Activated CD8-positive, alpha-beta T cell treated with anti-CD3 and anti-CD28 coated beads, Interleukin-2, amount 10 ng/mL, durations not matched to agents 7 days and 5 days (primary cell): ENCODE measurements around the gene MTX1. TPM values are rescaled to one million over a fixed set of nuclear protein-coding genes. Genes with fewer than 3 reads are reported as not detected.
A peak's percentile ranks its signal among the peaks of the same experiment; 100 is the strongest.

Experiments
- ATAC-seq: fragments of 150-1000 bp; cut with Tn5 transposase; one replicate; pipeline ENCODE4 v1.10.0; 2021; ENCODE audit warnings: moderate library complexity
- CTCF ChIA-PET: fragments of 350-600 bp; sonication (Branson Sonifier 250); formaldehyde crosslinking; loops from one replicate; lab custom pipeline; 2021; ENCODE audit warnings: antibody characterized with exemption; lab: Charles Lee
- POLR2A ChIA-PET: fragments of 350-600 bp; sonication (Branson Sonifier 250); formaldehyde crosslinking; loops from one replicate; lab custom pipeline; 2021; ENCODE audit warnings: antibody characterized with exemption; lab: Charles Lee
- DNase-seq: peaks from one replicate; pipeline ENCODE4 v3.0.0-alpha.2; 2020
- H3K27ac Mint-ChIP-seq: one replicate; pipeline ENCODE4 v1.8.0; 2021; ENCODE audit warnings: mild to moderate bottlenecking, mixed read lengths
- H3K27me3 Mint-ChIP-seq: one replicate; pipeline ENCODE4 v1.8.0; 2021; ENCODE audit warnings: low read depth, mixed read lengths
- H3K36me3 Mint-ChIP-seq: one replicate; pipeline ENCODE4 v1.8.0; 2021; ENCODE audit warnings: low read depth, mixed read lengths
- H3K4me1 Mint-ChIP-seq: one replicate; pipeline ENCODE4 v1.8.0; 2021; ENCODE audit warnings: low read depth, mixed read lengths
- H3K4me3 Mint-ChIP-seq: one replicate; pipeline ENCODE4 v1.8.0; 2021; ENCODE audit warnings: mild to moderate bottlenecking, mixed read lengths
- H3K9me3 Mint-ChIP-seq: one replicate; pipeline ENCODE4 v1.8.0; 2022; ENCODE audit warnings: mixed read lengths; ENCODE audit not compliant: insufficient read depth
- total RNA-seq, 2 experiments: library from RNA; stranded (reverse); gene quantifications; one replicate each; pipeline ENCODE4 v1.2.3, GENCODE V29; 2021

MTX1 gene
- total RNA-seq, 2 experiments from 2014 or later: 43.0 to 46.3 TPM

DNA sequence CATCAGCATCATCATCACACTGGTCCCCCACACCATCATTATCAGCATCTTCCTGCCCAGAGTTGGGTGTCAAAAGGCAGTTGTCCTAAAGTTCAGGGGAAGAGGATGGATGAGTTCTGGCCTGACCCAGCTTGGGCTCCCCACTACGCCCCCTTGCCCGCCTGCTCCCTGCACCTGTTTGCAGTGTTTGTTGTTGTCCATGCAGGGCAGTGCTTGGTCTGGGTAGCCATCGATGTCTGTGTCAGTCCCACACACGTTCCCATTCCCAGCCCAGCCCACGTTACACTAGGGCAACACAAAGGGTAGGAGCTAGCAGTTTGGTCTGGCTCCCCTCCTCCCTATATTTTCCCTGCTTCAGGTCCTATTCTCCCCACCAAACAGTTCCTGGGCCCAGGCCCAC lies 7.6 kb upstream of the MTX1 start:
- Mint-ChIP-seq H3K36me3 (no peaks in the 10 kb centered on the region), H3K4me3 (no peak overlapping the region), H3K27me3 (no peaks in the 10 kb centered on the region), H3K27ac (no peak overlapping the region), H3K9me3 (no peaks in the 10 kb centered on the region), H3K4me1 (peaks cover 4% of the 10 kb centered on the region)
- CTCF ChIA-PET: interaction anchor here (1.1 kb wide), 2 partner anchors 23 to 121 kb away, joined by 3 read pairs; no protein-coding TSS in a partner anchor
- ATAC-seq (no peak), DNase-seq (no peak)
- POLR2A ChIA-PET: interaction anchor here (1.6 kb wide), 1 partner anchor 26 kb away, joined by 5 read pairs; no protein-coding TSS in a partner anchor

DNA sequence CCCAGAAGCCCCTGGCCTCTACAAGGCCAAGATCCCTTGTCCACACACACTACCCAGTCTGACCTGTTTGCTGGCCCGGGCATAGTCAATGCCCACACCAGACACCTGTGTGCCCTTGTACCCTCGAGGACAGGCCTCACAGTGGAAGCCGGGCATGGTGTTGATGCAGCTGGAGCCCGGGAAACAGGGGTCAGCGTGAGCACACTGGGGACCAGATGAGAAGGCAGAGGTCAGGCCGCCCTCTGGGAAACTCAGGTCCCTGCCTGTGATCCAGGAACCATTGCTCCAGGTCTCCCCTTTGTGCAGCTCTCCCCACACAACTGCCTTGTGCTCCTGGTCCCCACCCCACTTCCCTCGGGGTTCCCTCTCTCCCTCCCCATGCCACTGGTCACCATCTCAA lies 6.3 kb upstream of the MTX1 start:
- ATAC-seq (no peak), DNase-seq (no peak)
- H3K27me3 Mint-ChIP-seq: no peaks in the 10 kb centered on the region
- peaks cover 8% of the 10 kb centered on the region for H3K4me1 Mint-ChIP-seq
- no peaks in the 10 kb centered on the region for H3K9me3 Mint-ChIP-seq
- ChIA-PET CTCF (interaction anchor here (0.9 to 3.3 kb wide), 4 partner anchors 9 to 48 kb away, joined by 3 to 16 read pairs (median 3); partner anchors contain the start of gene KRTCAP2), POLR2A (interaction anchor here (3.4 kb wide), 1 partner anchor 8 kb away, joined by 10 read pairs; no protein-coding TSS in a partner anchor)
- H3K27ac Mint-ChIP-seq: no peak overlapping the region
- no peak overlapping the region for H3K4me3 Mint-ChIP-seq
- no peaks in the 10 kb centered on the region for H3K36me3 Mint-ChIP-seq

DNA sequence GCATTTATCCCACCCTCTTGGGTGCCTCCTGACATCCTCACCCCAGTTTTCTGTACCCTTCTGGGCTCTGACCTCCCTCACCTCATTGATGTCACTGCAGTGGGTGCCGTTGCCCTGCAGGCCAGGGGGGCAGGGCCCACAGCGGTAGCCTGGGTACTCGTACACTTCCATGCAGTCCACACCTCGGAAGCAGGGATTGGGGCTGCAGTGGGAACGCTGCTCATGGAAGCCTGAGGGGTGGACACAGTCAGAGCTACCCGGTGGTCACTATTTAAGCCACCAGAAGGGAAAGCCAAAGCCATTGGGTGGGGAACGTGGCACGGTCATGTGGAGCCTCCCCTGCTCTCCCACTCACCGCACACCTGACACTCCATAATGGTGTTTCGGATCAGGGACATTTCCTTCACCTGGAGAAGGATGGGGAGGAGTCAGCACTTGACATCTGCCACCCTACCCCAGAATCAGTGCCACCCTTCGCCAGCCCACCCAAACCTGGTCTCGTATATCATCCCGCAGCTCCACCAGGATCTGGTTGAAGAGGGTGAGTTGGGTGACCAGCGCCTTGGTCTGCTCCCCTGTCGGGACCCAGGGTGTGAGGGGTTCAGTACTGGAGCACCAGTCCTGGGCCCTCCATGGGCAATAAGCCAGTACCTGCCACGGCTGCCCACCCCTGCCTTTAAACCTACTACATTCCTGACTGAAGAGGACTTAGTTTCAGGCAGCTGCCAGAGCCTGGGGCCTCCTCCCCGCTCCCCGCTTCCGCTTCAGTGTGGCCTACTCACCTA lies 5.6 kb upstream of the MTX1 start:
- DNase-seq: no peak
- ChIA-PET CTCF (interaction anchor here (0.9 to 7.5 kb wide), 5 partner anchors 9 to 48 kb away, joined by 3 to 134 read pairs (median 6); partner anchors contain the start of gene KRTCAP2), POLR2A (interaction anchor here (0.6 to 3.4 kb wide), 3 partner anchors 9 to 721 kb away, joined by 3 to 10 read pairs (median 7); no protein-coding TSS in a partner anchor)
- H3K27ac Mint-ChIP-seq: peak overlapping the region; percentile 56
- H3K4me3 Mint-ChIP-seq: no peak overlapping the region
- no peak for ATAC-seq
- H3K4me1 Mint-ChIP-seq: peaks cover 13% of the 10 kb centered on the region
- no peaks in the 10 kb centered on the region for H3K27me3 Mint-ChIP-seq
- no peaks in the 10 kb centered on the region for H3K9me3 Mint-ChIP-seq
- no peaks in the 10 kb centered on the region for H3K36me3 Mint-ChIP-seq

DNA sequence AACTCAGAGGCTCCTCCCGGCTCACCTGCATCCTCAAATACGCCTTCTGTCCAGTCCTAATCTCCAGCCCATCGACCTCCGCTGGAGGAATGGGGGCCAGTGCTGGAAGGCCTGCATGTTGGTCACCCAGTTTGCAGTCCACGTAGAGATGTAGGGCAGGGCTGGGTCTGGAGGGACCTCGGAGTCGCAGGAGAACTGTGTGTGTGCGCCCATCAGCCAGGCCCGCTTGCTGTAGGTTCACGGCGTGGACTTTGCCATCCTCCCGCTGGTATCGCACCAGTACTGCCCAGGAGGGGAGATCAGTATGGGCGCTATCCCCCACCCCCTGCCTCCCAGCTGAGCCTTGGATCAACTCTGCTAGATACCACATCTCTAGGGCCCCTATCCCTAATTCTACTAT lies 3.5 kb upstream of the MTX1 start:
- POLR2A ChIA-PET: interaction anchor here (2.8 to 3.4 kb wide), 2 partner anchors 11 to 22 kb away, joined by 7 to 10 read pairs; no protein-coding TSS in a partner anchor
- Mint-ChIP-seq H3K27me3 (no peaks in the 10 kb centered on the region), H3K4me3 (no peak overlapping the region), H3K9me3 (no peaks in the 10 kb centered on the region), H3K4me1 (peaks cover 24% of the 10 kb centered on the region), H3K36me3 (no peaks in the 10 kb centered on the region), H3K27ac (no peak overlapping the region)
- CTCF ChIA-PET: interaction anchor here (0.9 to 7.5 kb wide), 4 partner anchors 8 to 21 kb away, joined by 5 to 134 read pairs (median 15); no protein-coding TSS in a partner anchor
- no peak for DNase-seq
- ATAC-seq: no peak

DNA sequence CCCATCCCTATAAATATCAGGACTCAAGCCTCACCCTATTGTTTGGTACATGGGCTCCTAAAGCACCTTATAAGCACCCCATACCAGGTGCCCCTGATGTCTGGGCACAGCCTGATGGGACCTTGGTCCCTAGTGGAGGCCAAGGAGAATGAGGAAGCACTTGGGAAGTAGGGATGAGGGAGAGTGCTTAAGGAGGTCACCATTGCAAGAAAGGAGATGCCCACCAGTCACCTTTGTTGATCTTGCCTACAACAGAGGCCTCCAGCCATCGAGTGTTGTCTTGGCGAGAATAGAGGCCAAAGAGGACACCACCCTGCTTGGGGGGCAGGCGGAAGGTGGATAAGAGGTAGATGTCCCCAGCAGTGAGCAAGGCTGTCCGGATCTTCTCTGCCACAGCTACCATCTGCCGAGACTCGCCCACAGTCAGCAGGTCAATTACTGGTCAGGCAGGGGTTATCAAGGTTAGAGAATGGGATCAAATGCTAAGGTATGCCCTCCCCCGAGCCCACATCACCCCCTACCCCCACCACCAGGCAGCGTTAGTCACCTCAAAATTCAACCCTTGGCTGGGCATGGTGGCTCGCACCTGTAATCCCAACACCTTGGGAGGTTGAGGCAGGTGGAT lies 2.4 kb upstream of the MTX1 start:
- no peaks in the 10 kb centered on the region for H3K9me3 Mint-ChIP-seq
- H3K4me1 Mint-ChIP-seq: peaks cover 30% of the 10 kb centered on the region
- ChIA-PET CTCF (interaction anchor here (0.9 to 7.5 kb wide), 9 partner anchors 9 to 67 kb away, joined by 4 to 134 read pairs (median 17); partner anchors contain the start of genes CLK2 and KRTCAP2), POLR2A (interaction anchor here (0.6 kb wide), 1 partner anchor 19 kb away, joined by 3 read pairs; no protein-coding TSS in a partner anchor)
- ATAC-seq (no peak), DNase-seq (no peak)
- no peak overlapping the region for H3K27ac Mint-ChIP-seq
- H3K4me3 Mint-ChIP-seq: no peak overlapping the region
- H3K27me3 Mint-ChIP-seq: no peaks in the 10 kb centered on the region
- H3K36me3 Mint-ChIP-seq: no peaks in the 10 kb centered on the region

DNA sequence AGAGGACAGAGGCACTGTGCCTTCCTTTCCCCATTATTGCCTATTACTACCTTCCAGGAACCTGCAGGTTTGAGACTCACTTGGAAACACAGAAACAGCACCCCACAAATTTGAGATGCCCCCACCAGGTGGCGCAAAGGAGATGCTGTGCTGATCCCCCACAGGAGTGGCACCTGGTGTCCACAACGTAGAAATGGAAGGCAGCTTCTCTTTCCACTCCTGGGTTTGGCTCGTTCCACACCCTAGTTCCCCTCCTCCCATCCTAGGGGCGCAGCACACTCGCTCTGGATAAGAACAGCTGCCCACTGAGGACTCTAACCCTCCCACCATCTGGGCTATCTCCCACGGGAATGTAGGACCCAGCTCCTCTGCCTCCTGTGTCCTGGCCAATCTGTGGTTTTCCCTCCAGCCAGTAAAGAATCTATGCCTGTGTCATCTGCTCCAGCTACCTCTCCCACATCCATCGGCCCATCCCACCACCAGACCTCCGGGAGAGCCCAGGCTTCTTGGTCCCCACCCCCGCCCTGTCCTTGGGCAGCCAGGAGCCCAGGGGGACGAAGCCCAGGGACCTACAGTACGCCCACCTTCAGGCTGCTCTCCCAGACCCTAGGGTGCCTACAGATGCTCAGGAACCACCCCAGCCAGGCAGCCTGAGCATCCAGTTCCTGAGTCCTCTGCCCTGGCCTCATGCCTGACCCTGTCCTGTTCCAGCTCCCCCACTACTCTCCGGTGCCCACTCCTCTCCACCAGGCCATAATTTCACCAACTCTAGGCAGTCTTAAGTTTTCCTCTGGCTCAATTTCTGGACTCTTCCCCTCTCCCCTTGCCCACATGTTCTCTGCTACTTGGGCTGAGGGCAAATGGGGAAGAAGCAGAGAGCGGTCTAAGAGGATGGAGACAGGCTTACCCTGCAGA lies 1.3 kb upstream of the MTX1 start:
- no peaks in the 10 kb centered on the region for H3K27me3 Mint-ChIP-seq

DNA sequence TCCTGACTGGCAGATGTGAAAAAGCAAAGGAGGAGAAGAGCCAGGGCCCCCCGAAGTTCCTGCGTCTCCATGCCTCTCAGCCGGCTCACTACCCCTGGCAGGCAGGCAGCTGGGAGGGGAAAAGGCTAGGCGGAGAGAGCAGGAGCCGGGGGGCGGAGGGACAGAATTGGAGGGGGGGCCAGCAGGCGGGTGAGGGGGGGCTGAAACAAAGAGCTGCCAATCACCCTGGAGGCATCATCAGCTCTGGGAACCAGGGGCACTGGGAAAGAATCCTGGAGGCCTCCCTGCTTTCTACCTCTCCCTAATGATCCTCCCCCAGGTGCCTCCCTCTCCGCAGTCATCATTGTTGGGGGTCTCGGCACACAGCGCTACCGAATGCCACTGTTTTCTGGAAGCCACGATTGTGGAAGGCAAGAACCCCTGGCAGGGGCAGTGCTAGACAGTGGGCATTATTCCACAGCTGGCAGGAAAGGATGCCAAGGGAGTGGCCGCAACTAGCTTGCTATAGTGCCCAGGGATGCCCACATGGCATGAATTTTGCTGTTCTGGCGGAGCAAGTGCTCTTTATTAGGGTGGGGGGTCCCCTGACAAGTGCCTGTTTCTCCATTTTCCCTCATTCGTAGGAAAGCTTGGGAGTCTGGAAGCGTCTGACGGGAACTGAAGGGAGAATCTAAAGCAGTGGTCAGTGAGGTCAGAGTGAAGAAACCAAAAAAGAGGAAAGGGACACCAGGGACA lies 522 bp upstream of the MTX1 start, which contains the start of gene THBS3:
Gene THBS3, minus strand, starts transcription at position 92 of the 735 bp plus-strand sequence. Its CDS starts 21 bp downstream, at position 71.
- H3K4me1 Mint-ChIP-seq: peaks cover 30% of the 10 kb centered on the region
- ATAC-seq (no peak), DNase-seq (no peak)
- ChIA-PET POLR2A (interaction anchor here (0.6 to 3.7 kb wide), 6 partner anchors 12 to 36 kb away, joined by 3 to 39 read pairs (median 13); a partner anchor contains a TSS), CTCF (interaction anchor here (0.6 to 7.5 kb wide), 17 partner anchors 8 to 385 kb away, joined by 3 to 134 read pairs (median 13); partner anchors contain the start of gene KRTCAP2)
- H3K27ac Mint-ChIP-seq: peak within 1 kb of the TSS; percentile 92
- H3K36me3 Mint-ChIP-seq: no peaks in the 10 kb centered on the region
- H3K9me3 Mint-ChIP-seq: no peaks in the 10 kb centered on the region
- no peaks in the 10 kb centered on the region for H3K27me3 Mint-ChIP-seq
- H3K4me3 Mint-ChIP-seq: peak within 1 kb of the TSS; percentile 90

More for the DNA sequence above, 1.3 kb upstream of the MTX1 start:
- Mint-ChIP-seq H3K4me1 (peaks cover 30% of the 10 kb centered on the region), H3K27ac (peak overlapping the region; percentile 75), H3K9me3 (no peaks in the 10 kb centered on the region), H3K4me3 (peak overlapping the region; percentile 52), H3K36me3 (no peaks in the 10 kb centered on the region)
- CTCF ChIA-PET: interaction anchor here (0.6 to 7.5 kb wide), 26 partner anchors 9 to 222 kb away, joined by 3 to 134 read pairs (median 6); partner anchors contain the start of genes CLK2 and KRTCAP2
- DNase-seq: peak; percentile 95
- peak; percentile 54 for ATAC-seq
- POLR2A ChIA-PET: interaction anchor here (0.6 to 3.7 kb wide), 6 partner anchors 11 to 37 kb away, joined by 3 to 39 read pairs (median 13); a partner anchor contains a TSS

DNA sequence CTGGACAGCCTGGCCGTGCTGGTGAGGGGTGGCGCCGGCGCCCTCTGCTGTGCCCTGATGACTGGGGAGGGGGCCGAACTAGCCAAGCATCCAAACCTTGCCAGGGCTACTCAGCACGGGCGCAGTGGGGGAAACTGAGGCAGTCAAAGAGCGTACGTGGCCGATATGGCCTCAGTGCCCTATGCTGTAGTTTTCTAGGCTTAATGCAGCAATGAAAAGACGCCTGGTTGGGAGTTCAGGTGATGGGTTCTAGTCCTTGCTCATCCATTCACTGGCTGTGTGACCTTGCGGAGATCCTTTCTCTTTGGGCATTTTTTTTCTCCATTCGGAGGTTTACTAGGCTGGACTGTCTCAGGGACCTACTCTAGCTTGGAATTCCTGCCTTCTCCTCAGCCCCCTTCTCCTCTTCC lies 822 bp downstream of the MTX1 start:
- Mint-ChIP-seq H3K36me3 (no peaks in the 10 kb centered on the region), H3K4me1 (peaks cover 30% of the 10 kb centered on the region), H3K27ac (peak overlapping the region; percentile 92), H3K9me3 (no peaks in the 10 kb centered on the region), H3K4me3 (peak overlapping the region; percentile 90), H3K27me3 (no peaks in the 10 kb centered on the region)
- POLR2A ChIA-PET: interaction anchor here (1.0 to 3.7 kb wide), 9 partner anchors 8 to 46 kb away, joined by 3 to 39 read pairs (median 4); partner anchors contain the start of gene ENTREP3
- CTCF ChIA-PET: interaction anchor here (1.1 to 7.5 kb wide), 6 partner anchors 16 to 42 kb away, joined by 3 to 134 read pairs (median 20); partner anchors contain the start of gene KRTCAP2
- DNase-seq (no peak), ATAC-seq (no peak)

DNA sequence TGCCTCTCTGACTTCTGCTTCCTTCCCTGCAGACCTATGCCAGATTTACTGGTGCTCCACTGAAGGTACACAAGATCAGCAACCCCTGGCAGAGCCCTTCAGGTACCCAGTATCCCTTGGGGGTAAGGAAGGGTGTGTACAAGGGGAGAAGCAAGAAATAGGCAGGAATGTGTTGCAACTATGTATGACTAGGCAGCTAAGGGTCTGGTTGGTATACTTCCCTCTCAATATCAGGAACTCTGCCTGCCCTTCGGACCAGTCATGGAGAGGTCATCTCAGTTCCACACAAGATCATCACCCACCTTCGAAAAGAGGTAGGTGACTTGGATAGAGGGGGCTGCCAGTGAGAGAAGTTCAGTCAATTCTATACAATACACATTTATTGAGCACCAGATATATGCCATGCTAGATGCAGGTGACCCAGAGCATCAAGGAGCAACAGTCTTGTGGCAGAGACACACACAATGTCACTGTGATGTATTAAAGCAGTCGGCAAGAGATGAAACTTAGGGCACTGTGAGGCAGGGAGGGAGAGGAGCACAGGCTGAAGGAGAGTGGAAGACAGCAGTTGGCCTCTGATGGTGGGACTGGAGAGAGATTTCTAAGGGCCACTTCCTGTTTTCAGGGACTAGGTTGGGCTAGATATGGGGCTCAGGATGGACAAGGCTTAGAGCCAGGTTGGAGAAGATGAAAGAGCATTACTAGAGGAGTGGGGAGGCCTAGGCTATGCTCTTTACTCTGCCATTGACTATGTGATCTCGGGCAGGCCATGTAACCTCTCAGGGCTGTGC lies 2.0 kb downstream of the MTX1 start:
- ATAC-seq (no peak), DNase-seq (no peak)
- ChIA-PET CTCF (interaction anchor here (7.5 kb wide), 1 partner anchor 15 kb away, joined by 134 read pairs; no protein-coding TSS in a partner anchor), POLR2A (interaction anchor here (1.5 kb wide), 1 partner anchor 9 kb away, joined by 6 read pairs; no protein-coding TSS in a partner anchor)
- H3K9me3 Mint-ChIP-seq: no peaks in the 10 kb centered on the region
- H3K4me1 Mint-ChIP-seq: peaks cover 36% of the 10 kb centered on the region
- peak overlapping the region; percentile 25 for H3K27ac Mint-ChIP-seq
- no peaks in the 10 kb centered on the region for H3K27me3 Mint-ChIP-seq
- H3K4me3 Mint-ChIP-seq: peak overlapping the region; percentile 43
- H3K36me3 Mint-ChIP-seq: peaks cover 6% of the 10 kb centered on the region
